K562 (cell line): ENCODE results near the gene NXT1. TPM values are rescaled to one million over a fixed set of nuclear protein-coding genes. Genes with fewer than 3 reads are reported as not detected.

Experiments
- EP400 ChIP-seq: fragments of 450-650 bp; IDR thresholded peaks from 2 replicates; pipeline ENCODE4 v1.6.1; 2017; ENCODE audit warnings: antibody characterized with exemption, mild to moderate bottlenecking, moderate library complexity
- FOS ChIP-seq: IDR thresholded peaks from 3 replicates; pipeline ENCODE4 v1.6.1; 2011; ENCODE audit not compliant: insufficient read length; ENCODE audit errors: extremely low read depth
- KDM1A ChIP-seq, 2 experiments: fragments of 450-650 bp; IDR thresholded peaks; 2 replicates each; pipeline ENCODE4 v1.6.1; 2016; ENCODE audit warnings: mild to moderate bottlenecking in 2 of 2
- L3MBTL2 ChIP-seq: fragments of 450-650 bp; IDR thresholded peaks from 2 replicates; pipeline ENCODE4 v1.6.1; 2016; ENCODE audit warnings: mild to moderate bottlenecking, moderate library complexity
- MEF2D ChIP-seq: conservative IDR thresholded peaks from 2 replicates; pipeline ENCODE4 v1.6.1; 2016; ENCODE audit warnings: low read depth, missing genetic modification characterization, missing compliant biosample characterization
- MEIS2 ChIP-seq: fragments of 450-650 bp; IDR thresholded peaks from 2 replicates; pipeline ENCODE4 v1.6.1; 2014; ENCODE audit warnings: mild to moderate bottlenecking; ENCODE audit not compliant: partially characterized antibody
- NCOA1 ChIP-seq: fragments of 450-650 bp; IDR thresholded peaks from 2 replicates; pipeline ENCODE4 v1.6.1; 2016; ENCODE audit warnings: low read depth
- POLR2AphosphoS5 ChIP-seq: IDR thresholded peaks from 2 replicates; pipeline ENCODE4 v1.6.1; 2011; ENCODE audit warnings: mild to moderate bottlenecking, low read depth, low read length, moderate library complexity; ENCODE audit not compliant: control insufficient read depth, insufficient read depth
- RBM39 ChIP-seq: fragments of 200-400 bp; formaldehyde crosslinking; optimal IDR thresholded peaks from 2 replicates; pipeline ENCODE3; 2018; ENCODE audit warnings: low read depth, low read length
- RCOR1 ChIP-seq, 2 experiments: IDR thresholded peaks; 2 replicates each; pipeline ENCODE4 v1.6.1; 2012; ENCODE audit warnings: low read depth in 2 of 2, low read length in 2 of 2, borderline replicate concordance in 1 of 2, improper control_type of control experiment in 1 of 2
- SETDB1 ChIP-seq: IDR thresholded peaks from one replicate; pipeline ENCODE4 v1.6.1; 2012; ENCODE audit warnings: low read length, control low read depth, inconsistent platforms
- SMAD2 ChIP-seq: fragments of 150-350 bp; IDR thresholded peaks from 2 replicates; pipeline ENCODE4 v1.6.1; 2014; ENCODE audit warnings: low read depth, mild to moderate bottlenecking, low read length
- SREBF2 ChIP-seq: sonication (generic); formaldehyde crosslinking; IDR thresholded peaks from 2 replicates; pipeline ENCODE4 v1.4.0; 2020; ENCODE audit warnings: mild to moderate bottlenecking, missing genetic modification reagents
- TCF7 ChIP-seq: sonication (generic); IDR thresholded peaks from 2 replicates; pipeline ENCODE4 v1.6.1; 2016; ENCODE audit warnings: antibody characterized with exemption, borderline replicate concordance
- TFAP4 ChIP-seq: sonication (generic); formaldehyde crosslinking; IDR thresholded peaks from 2 replicates; pipeline ENCODE4 v1.8.0; 2022; ENCODE audit warnings: missing genetic modification reagents, mild to moderate bottlenecking, moderate library complexity, borderline replicate concordance
- XRCC3 ChIP-seq: fragments of 450-650 bp; IDR thresholded peaks from 2 replicates; pipeline ENCODE4 v1.6.1; 2017; ENCODE audit warnings: mild to moderate bottlenecking, moderate library complexity
- ZBTB40 ChIP-seq, 2 experiments: fragments of 450-650 bp in 1 of 2; sonication (generic) in 1 of 2; formaldehyde crosslinking in 1 of 2; IDR thresholded peaks; 2 replicates each; pipeline versions ENCODE4 v1.7.1 to v1.9.0; 2016 to 2022; ENCODE audit warnings: inconsistent platforms in 1 of 2, mild to moderate bottlenecking in 1 of 2, missing genetic modification reagents in 1 of 2
- ZNF253 ChIP-seq: fragments of 250-450 bp; sonication (Bioruptor Pico); conservative IDR thresholded peaks from 2 replicates; pipeline ENCODE4 v1.6.1; 2021; ENCODE audit warnings: mild to moderate bottlenecking
- polyA plus RNA-seq, 8 experiments: library from polyadenylated mRNA; depleted of rRNA in 4 of 8; stranded (reverse) in 5 of 8; unstranded in 3 of 8; fragments of >200 nt; fragmentation: Nextera tagmentation in 2 of 8; fragmentation: Illumina TruSeq in 1 of 8; extraction: Ambion mirVana in 2 of 8; extraction: Trizol in 1 of 8; gene quantifications; 2 replicates each; pipeline versions ENCODE4 v1.2.1 to v1.2.3, GENCODE V29; 2011 to 2014; ENCODE audit warnings: inconsistent platforms in 1 of 8, missing spikeins in 1 of 8
- total RNA-seq, 7 experiments: library from RNA; depleted of rRNA in 6 of 7; stranded (reverse); fragments of >200 nt in 6 of 7; fragmentation: Illumina TruSeq in 2 of 7; extraction: Trizol in 2 of 7; gene quantifications; 2 replicates each; pipeline versions ENCODE4 v1.2.1 to v1.2.3, GENCODE V29; 2011 to 2021; ENCODE audit warnings: low replicate concordance in 1 of 7

NXT1 gene
- total and polyA plus RNA-seq, 9 of the 15 experiments (the other 6 are each of a cell fraction or from before 2014, with no cell fraction given) = 7.7 to 50.9 (median 35.6) TPM

- no peak for TF ChIP-seq ZBTB40 (IDR thresholded peaks at IDR 0.05)
- no peak for TF ChIP-seq ZBTB40 (CRISPR knock-in tag; IDR thresholded peaks at IDR 0.05)
- no peak for TF ChIP-seq SMAD2
- no peak for TF ChIP-seq MEF2D (tag)
- no peak for TF ChIP-seq XRCC3
- no peak for TF ChIP-seq L3MBTL2
- peak; percentile 95 for TF ChIP-seq MEIS2
- TF ChIP-seq EP400 = no peak
- peak; percentile 45; the same call in 1 of the 2 replicates for TF ChIP-seq TFAP4 (CRISPR knock-in tag)
- no peak for TF ChIP-seq SREBF2 (CRISPR knock-in tag)
- no peak for TF ChIP-seq SETDB1
- TF ChIP-seq POLR2AphosphoS5 = peak; percentile 58
- no peak for TF ChIP-seq RBM39
- peak; percentile 64 to 87; a peak in 3 of 4 replicates for TF ChIP-seq RCOR1 (IDR thresholded peaks at IDR 0.05; ENCODE audit: borderline replicate concordance in 1 of 2, low read depth in 2 of 2, low read length in 2 of 2)
- no peak for TF ChIP-seq FOS
- no peak for TF ChIP-seq ZNF253 (CRISPR knock-in tag)
- 0 out of 2 replicates have a peak, but pooled peaks have one; percentile 33 for TF ChIP-seq NCOA1
- TF ChIP-seq KDM1A (IDR thresholded peaks at IDR 0.05) = peak; percentile 92 to 93
- TF ChIP-seq TCF7 = no peak
Measured at GRCh38 chr20:23311947-23312506, 38.6 kb upstream of the NXT1 start (continued).
